Stimulated activated CD4-positive, alpha-beta T cell treated with anti-CD3 and anti-CD28 coated beads, Interleukin-12 subunit alpha, Interleukin-12 subunit beta, amount 100 ng/mL, for 48 hours (primary cell): ENCODE results near the gene ECEL1.

Source experiments
- DNase-seq, 3 donors: peaks; one replicate each; pipeline ENCODE4 v3.0.0-alpha.2; 2020; ENCODE audit warnings: low read depth in 2 of 3, low spot score in 1 of 3

ECEL1 gene

GRCh38 chr2:232501331-232501771, 13.7 kb upstream of the ECEL1 start:
- no peak for DNase-seq

GRCh38 chr2:232498452-232498851, 10.8 kb upstream of the ECEL1 start:
- DNase-seq: no peak

GRCh38 chr2:232497348-232497747, 9.7 kb upstream of the ECEL1 start:
- DNase-seq: no peak

- no peak for DNase-seq
Observed at GRCh38 chr2:232496501-232497270, 9.1 kb upstream of the ECEL1 start.

GRCh38 chr2:232495292-232495691, 7.7 kb upstream of the ECEL1 start:
- no peak for DNase-seq

GRCh38 chr2:232494542-232494941, 6.9 kb upstream of the ECEL1 start:
- no peak for DNase-seq

- DNase-seq: no peak
Observed at GRCh38 chr2:232493701-232494474, 6.3 kb upstream of the ECEL1 start.

- no peak for DNase-seq
Observed at GRCh38 chr2:232492963-232493700, 5.5 kb upstream of the ECEL1 start.

GRCh38 chr2:232492236-232492848, 4.7 kb upstream of the ECEL1 start:
- no peak for DNase-seq

- DNase-seq: no peak
Observed at GRCh38 chr2:232491139-232491780, 3.6 kb upstream of the ECEL1 start.

- no peak for DNase-seq
Observed at GRCh38 chr2:232490221-232491138, 2.8 kb upstream of the ECEL1 start.

- DNase-seq: no peak
Observed at GRCh38 chr2:232489516-232490220, 2.0 kb upstream of the ECEL1 start.

GRCh38 chr2:232488721-232489300, 1.2 kb upstream of the ECEL1 start:
- DNase-seq: no peak

- DNase-seq: no peak
Observed at GRCh38 chr2:232488097-232488711, 570 bp upstream of the ECEL1 start.

GRCh38 chr2:232486558-232487384, 863 bp downstream of the ECEL1 start:
- no peak for DNase-seq

- no peak for DNase-seq
Observed at GRCh38 chr2:232485757-232486557, 1.7 kb downstream of the ECEL1 start.

GRCh38 chr2:232485348-232485756, 2.3 kb downstream of the ECEL1 start:
- DNase-seq: no peak
